ENCODE results near the gene NR1D1. TPM values are rescaled to one million over a fixed set of nuclear protein-coding genes. Genes with fewer than 3 reads are reported as not detected.

The NR1D1 gene
- total RNA-seq, 4 donors from 2014 or later, result 3.4 to 9.9 (median 5.1) TPM

- no peak for TF ChIP-seq CTCF (IDR thresholded peaks at IDR 0.05)
- no peak for TF ChIP-seq POLR2A (IDR thresholded peaks at IDR 0.05)
- H3K9me3 ChIP-seq, result no peaks in the 10 kb centered on the region
- H3K4me1 ChIP-seq, result peaks cover 5 to 7% of the 10 kb centered on the region in 2 donors
- WGBS, 2 donors, result 75 to 82% methylated on average over 6 of the region's 6 CpGs
- no peaks in the 10 kb centered on the region for H3K27me3 ChIP-seq
- H3K36me3 ChIP-seq, result peaks cover 4 to 8% of the 10 kb centered on the region in 2 donors
- intact Hi-C loops (cut with DNase I), result no loop called here
- no peak for DNase-seq
- H3K4me3 ChIP-seq (replicated peaks in 1 of 3), result no peak overlapping the region
- H3K27ac ChIP-seq, result no peak overlapping the region
Measured at GRCh38 chr17:40056379-40057015, 43.9 kb downstream of the NR1D1 start.

Other genes starting within 250 kb of the NR1D1 start
- 1 to 10 TPM; 1.8 to 2.8 (median 2.6) TPM for gene IKZF3, start 236.3 kb downstream of the NR1D1 start, total RNA-seq
- gene ZPBP2, start 232.4 kb downstream of the NR1D1 start, total RNA-seq, result under 1 TPM in 1 of 4 donors, not detected in 3; 0.40 TPM
- 10 to 100 TPM in 1 of 4 donors, 1 to 10 TPM in 3; 7.7 to 13.2 (median 8.3) TPM for gene GSDMB, start 182.0 kb downstream of the NR1D1 start, total RNA-seq
- 100 to 1,000 TPM in 2 of 4 donors, 10 to 100 TPM in 2; 81.4 to 125 (median 99.0) TPM for gene ORMDL3, start 173.0 kb downstream of the NR1D1 start, total RNA-seq
- gene LRRC3C, start 172.9 kb downstream of the NR1D1 start, total RNA-seq, result not detected
- not detected for gene GSDMA, start 137.6 kb downstream of the NR1D1 start, total RNA-seq
- gene PSMD3, start 119.8 kb downstream of the NR1D1 start, total RNA-seq, result 100 to 1,000 TPM in 1 of 4 donors, 10 to 100 TPM in 3; 65.0 to 100 (median 98.8) TPM
- not detected for gene CSF3, start 85.1 kb downstream of the NR1D1 start, total RNA-seq
- 10 to 100 TPM; 37.1 to 68.4 (median 56.6) TPM for gene MED24, start 46.2 kb downstream of the NR1D1 start, total RNA-seq
- gene THRA, start 37.6 kb downstream of the NR1D1 start, total RNA-seq, result 10 to 100 TPM; 34.0 to 52.9 (median 44.8) TPM
- 100 to 1,000 TPM in 1 of 4 donors, 10 to 100 TPM in 3; 69.9 to 101 (median 80.4) TPM for gene MSL1, start 21.4 kb upstream of the NR1D1 start, total RNA-seq
- 100 to 1,000 TPM in 1 of 4 donors, 10 to 100 TPM in 3; 88.2 to 103 (median 95.5) TPM for gene CASC3, start 39.9 kb upstream of the NR1D1 start, total RNA-seq
- gene RAPGEFL1, start 76.9 kb upstream of the NR1D1 start, total RNA-seq, result 1 to 10 TPM; 1.3 to 5.2 (median 4.1) TPM
- gene WIPF2, start 118.7 kb upstream of the NR1D1 start, total RNA-seq, result 10 to 100 TPM; 13.2 to 14.6 (median 14.5) TPM
- gene CDC6, start 187.3 kb upstream of the NR1D1 start, total RNA-seq, result 1 to 10 TPM in 1 of 4 donors, under 1 TPM in 3; 0.63 to 5.2 (median 0.79) TPM
- 10 to 100 TPM; 20.0 to 60.9 (median 35.2) TPM for gene RARA, start 208.6 kb upstream of the NR1D1 start, total RNA-seq